Suppressor macrophage treated with lipopolysaccharide for 4 hours (primary cell): Measurements from ENCODE around the gene RPL9.
"Not testable (repeated sequence)": the region's sequence is repeated elsewhere in the genome, so short reads cannot be mapped to it uniquely, and the experiment has no call there.

Source experiments
- DNase-seq: peaks from one replicate; pipeline ENCODE4 v3.0.0-alpha.2; 2020

RPL9 gene

DNA sequence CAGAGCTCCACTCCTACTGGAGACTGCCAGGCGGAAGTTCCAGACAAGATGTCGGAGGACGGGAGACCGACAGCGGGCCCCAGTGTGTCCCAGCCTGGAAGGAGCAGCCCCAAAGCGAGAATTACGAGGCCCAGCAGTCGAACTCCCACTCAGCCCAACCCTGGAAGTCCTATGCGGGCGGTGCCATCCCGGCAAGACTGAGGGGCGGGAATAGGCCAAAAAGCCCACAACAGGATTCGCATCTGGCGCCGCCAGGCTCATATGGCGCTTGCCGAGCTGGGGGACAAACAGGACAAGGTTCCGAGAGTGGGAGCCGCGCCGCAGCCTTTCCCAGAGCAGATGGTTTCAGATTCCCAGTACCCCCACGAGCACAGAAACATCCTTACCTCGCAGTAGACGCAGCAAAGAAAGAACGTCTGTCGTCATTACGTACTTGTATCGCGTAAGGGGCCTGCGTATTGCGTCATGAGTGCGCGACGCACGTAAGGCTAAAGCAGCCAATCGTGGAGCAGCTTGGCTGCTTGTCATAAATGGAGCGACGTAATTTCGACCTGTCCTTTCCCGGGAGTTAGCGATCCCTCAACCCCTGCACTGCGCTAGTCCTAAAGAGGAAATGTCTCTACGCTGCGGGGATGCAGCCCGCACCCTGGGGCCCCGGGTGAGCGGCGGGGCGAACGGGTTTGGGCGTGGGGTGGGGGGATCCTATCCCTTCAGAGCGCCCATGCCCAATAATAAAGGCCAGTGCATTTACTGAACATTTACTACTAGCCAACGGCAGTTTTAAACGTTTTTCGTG lies at the start of gene RPL9, which contains the start of gene LIAS:
TSS of gene RPL9 (minus strand) at position 418 of the 796 bp plus-strand sequence. CDS start 483 bp downstream, outside the sequence.
TSS of gene LIAS (plus strand) at position 552 of the 796 bp plus-strand sequence. CDS start at position 614, 62 bp downstream.
- peak; percentile 99 for DNase-seq

DNA sequence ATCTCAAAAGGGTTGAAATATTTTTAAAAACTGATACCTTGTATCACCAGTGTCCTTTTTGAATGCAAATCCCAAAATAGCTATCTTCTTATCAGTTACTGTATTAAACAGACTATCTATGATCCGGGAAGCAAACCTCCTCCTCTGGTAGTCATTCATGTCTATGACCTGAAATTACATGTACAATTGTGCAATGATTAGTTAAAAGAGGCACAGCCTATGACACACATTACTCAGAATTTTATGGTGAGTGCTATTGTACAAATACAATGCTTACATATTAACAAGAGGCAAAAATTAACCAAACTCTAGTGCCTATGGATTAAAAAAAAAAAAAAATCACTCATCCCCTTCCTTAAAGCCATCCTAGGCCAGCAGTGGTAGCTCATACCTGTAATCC lies 46.9 kb upstream of the RPL9 start:
- DNase-seq, result no peak

DNA sequence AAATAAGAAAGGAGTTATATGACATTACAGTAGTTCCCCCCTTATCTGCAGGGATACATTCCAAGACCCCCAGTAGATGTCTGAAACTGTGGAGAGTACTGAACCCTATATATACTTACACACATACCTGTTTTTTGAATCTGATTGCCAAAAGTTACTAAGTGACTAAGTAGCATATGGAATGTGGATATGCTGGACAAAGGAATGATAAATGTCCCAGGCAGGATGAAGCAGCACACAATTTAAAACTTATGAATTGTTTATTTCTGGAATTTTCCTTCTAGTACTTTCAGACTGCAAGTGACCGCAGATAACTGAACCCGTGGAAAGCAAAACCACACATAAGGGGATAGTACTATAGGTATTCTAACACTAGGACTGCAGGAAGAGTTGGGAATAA lies 45.8 kb upstream of the RPL9 start:
- no peak for DNase-seq

- DNase-seq, result not testable (repeated sequence)
Observed at GRCh38 chr4:39502664-39503035, 43.9 kb upstream of the RPL9 start.

DNA sequence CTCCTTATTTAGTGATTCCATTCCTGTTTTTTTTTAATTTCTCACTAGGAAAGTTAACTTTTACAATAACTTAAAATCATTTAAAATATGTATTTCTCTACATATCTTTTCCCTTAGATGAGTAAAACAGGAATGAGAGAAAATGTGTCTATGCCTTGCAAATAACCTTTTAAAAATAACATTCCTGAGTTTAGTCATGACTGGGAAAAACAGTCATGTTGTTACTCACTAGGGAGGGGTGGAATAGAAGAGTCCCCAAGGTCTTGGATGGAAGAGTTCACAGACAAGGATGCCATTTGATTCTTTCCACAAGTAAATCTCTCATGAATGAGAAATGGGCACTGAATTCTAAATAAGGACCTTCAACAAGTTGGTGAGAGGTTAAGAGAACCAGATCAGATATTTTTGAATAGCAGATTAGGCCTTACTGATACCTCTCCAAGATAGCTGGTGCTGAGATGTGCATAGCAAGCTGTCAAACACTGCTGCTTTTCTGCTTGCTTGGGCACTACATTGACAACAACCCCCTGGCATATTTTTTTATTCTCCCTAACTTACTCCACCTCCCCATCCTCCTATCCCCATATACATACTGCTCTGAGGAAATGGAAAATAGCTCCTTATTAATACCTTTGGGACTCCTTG lies 43.4 kb upstream of the RPL9 start:
- no peak for DNase-seq

DNA sequence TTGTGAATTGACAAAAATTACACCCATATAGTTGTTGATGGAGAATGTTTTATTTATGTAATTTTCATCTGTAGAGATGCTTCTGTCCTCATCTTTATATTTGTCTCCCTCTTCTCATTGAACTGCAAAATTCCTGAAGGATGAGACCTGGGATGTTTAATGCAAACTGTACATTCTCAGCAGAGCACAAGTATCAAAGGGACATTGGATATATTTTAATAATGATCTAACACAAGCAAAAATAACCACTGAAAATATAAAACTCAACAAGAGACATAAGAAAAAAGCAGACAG lies 40.0 kb upstream of the RPL9 start:
- no peak for DNase-seq

DNA sequence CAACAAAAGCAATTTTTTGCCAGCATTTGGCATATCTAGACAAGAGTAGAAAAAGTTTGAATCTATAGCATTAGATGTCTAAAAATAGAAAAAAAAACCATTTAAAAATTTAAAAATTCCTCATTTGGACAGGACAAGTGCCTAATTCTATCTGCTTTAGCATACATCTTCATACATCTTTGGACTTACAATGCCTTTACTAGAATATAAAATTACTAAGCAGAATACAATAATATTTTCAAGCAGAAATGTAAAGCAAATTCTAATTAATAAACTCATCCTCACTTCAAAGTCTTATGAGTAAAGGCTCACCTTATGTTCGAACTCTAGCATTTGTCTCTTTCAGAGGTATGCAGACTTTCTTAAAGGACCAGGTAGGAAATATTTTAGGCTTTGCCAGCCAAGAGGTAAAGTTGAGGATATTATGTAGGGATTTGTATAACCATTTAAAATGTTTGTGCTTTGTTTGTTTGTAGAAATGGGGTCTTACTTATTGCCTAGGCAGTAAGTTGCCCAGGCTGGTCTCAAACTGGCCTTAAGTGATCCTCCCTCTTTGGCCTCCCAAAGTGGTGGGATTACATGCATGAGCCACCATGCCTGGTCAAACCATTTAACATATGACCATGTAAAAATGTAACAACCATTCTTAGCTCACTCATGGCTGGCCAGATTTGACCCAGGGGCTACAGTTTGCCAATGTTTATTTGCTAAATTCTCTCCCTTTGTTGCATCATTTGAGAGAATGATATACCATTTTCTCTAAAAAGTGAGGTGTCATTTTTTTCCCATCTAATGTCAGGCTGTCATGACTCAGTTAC lies 39.4 kb upstream of the RPL9 start:
- DNase-seq, result no peak

DNA sequence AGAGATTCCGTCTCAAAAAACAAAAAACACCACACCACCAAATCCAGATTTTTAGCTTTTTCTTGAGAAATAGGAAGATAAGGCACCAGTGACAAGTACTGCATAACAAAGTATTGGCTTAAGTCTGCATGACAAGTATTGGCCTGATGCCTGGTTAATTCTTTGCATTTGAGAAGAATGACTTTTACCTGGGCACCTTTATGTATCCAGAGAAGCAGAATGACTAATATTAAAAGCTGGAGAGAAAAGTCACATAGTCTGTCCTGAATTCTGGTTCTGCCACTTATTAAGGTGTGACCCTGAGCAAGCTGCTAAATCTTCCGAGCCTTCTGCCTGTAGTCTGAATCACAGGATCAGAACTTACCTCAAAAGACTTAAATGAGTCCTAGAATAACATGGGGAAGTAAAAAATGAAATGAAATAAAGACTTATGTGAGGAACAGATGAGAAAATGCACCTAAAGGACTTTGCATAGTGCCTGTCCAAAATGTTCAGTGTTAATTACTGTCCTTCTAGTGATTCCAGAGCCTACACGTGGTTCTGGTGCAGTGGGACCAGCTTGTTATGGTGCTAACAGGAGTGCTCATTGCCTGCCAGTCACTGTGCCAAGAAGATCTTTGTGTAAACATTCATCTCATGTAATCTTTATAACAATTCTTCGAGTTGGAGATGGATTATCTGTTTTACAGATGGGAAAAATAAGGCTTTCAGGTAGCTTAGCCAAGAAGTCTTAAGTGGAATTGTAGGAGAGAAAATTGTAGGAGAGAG lies 36.9 kb upstream of the RPL9 start:
- no peak for DNase-seq

GRCh38 chr4:39494354-39494753 lies 35.6 kb upstream of the RPL9 start:
- no peak for DNase-seq

DNA sequence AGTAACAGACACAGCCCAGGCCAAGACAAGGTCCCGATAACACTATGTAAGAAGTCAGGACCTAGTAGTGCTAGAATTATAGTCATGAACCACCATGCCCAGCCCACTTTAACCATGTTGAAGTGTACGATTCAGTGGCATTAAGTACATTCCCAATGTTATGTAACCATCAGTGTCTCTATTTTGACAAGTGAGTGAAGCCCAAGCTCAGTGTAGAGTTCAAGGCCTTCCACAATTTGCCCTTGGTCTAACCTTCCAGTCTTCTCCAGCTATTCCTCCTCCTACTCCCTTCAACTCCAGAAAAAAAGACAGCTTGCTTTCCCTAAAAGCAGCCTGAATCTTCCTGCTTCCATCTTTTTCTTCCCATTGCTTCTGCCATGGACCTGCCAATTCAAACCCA lies 31.6 kb upstream of the RPL9 start:
- DNase-seq, result no peak

DNA sequence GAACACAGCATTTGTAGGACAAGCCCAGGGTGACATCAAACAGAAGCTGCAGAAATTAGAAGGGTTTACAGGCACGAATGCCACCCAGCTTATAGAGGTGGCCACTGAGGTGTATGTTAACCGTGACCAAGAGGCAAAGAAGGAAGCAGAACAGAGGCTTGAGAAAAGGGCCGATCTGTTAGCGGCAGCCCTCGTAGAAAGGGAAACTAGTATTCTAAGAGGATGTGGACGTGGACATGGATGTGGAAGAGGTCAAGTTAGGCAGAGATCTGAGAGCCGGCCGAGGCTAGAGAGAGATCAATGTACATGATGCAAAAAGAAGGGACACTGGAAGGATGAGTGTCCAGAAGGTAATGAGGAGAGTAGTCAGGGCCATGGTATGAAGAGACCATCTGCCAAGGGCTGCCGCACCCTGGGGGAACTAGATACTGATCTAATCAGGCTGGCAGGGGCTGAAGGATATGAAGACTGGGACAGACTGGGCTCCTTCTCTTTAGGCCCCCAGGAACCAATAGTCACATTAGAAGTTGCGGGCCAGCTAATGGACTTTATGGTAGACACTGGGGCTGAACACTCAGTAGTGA lies 27.6 kb upstream of the RPL9 start:
- peak; percentile 41 for DNase-seq

GRCh38 chr4:39484582-39485272 lies 26.0 kb upstream of the RPL9 start:
- peak; percentile 43 for DNase-seq

GRCh38 chr4:39480902-39481695 lies 22.4 kb upstream of the RPL9 start:
- peak; percentile 30 for DNase-seq

GRCh38 chr4:39480251-39480650 lies 21.5 kb upstream of the RPL9 start:
- DNase-seq, result no peak

DNA sequence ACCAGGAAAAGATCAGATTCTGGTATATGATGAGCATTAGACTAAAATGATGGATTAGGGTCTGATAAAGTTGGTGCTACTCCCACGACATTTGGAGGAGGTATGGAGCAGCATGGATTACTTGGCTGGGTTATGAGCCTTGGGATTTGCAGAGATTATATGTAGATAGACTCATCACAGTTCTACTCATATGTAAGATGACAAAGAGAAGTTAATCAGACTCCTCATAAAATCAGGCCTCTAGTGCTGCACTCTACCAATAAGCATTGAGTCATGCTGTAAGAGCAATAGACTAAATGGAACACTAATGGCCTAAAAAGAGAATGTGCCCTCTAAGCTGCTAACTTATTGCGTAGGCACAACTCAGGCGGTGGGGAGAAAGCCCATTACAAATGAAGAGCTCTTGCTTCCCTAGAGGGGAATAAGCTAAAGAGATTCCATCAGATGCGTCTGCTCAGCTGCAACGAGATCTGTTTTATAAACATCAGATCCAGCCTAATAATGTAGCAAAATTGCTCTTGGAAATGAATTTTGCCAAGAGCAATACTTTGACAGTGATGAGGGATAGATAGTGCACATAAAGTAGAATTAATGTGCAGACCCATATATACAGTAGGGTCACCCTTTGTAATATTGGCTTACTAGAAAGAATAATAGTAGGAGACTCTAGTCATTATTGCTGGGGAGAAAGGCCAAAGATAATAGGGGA lies 17.6 kb upstream of the RPL9 start:
- no peak for DNase-seq

GRCh38 chr4:39472396-39472795 lies 13.7 kb upstream of the RPL9 start:
- no peak for DNase-seq

DNA sequence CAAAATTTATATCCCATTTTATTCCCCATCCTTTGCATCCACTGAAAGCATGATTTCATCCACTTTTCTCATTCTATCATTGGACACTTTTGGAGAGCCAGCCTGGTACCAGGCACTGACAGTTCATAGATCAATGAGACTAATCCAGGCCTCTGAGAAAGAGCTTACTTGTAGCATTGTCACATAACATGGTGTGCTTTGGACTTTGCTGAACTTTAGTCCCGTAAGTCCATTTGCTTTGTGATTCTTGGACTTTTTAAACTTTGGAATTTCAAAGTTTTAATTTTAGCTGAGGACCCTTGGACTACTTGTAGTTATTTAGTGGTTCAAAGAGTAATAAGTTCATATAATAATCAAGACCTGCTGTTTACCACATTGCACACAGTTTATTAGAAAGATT lies 11.7 kb upstream of the RPL9 start:
- no peak for DNase-seq

DNA sequence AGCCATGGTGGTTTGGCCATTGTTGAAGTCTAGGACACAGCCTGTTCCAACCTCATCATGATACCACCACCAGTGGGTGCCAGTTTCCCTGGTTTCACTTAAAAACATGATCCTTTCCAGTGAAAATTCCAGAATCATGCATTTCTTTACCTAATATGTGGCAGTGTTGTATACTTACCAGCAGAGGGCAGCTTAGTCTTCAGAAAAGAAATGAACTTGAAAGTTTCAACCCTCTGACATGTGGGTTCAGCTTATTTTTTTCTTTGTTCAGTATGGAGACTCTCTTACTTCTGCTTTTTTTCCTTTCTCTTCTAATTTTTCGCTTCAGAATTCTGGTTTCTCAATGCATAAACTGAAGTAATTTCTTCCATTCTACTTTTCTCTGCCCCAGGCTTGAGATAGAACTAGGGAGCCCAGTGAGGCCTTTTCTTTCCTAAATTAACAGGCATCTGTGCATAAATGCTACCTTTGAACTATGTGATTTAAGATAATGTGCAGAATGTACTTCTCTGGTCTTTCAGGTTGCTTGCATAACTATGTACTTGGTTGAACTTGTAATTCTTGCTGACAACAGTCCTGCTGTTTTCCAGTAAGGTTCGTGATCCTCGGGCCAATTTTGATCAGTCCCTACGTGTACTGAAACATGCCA lies 10.8 kb upstream of the RPL9 start:
- peak; percentile 89 for DNase-seq

DNA sequence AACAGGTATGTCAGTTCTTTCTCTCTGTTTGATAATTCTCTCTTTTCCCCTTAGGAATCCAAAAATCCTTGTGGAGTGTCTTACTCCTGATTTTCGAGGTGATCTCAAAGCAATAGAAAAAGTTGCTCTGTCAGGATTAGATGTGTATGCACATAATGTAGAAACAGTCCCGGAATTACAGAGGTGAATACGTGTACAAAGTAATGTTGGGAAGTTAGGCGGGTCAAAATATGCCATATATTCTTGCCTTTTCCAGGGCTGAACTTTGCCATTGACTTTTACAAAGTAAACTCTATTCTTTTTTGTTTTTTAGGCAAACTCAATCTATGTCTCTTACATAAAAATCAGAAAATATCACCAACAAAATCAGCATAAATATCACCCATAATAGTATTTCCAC lies 8.7 kb upstream of the RPL9 start:
- DNase-seq, result no peak

DNA sequence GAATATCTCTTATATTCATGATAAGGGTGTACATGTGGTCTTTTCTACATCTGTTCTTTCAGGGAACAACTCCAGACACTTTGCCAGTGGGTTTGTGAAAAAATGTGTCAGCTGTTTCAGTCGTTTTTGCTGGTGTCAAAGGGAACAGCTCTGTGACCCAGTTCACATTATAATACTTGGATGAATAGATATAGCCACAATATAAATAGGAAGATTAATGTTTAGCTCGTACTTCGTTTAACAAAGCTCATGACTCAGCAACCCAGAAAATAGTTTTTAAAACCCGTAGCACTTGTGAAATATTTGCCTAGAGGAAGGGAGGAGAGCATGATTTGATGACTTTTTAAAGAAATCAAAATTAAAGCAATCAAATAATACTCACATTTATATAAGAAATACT lies 8.0 kb upstream of the RPL9 start:
- no peak for DNase-seq
